ENCODE data around the gene MTHFSD.
"Not testable (repeated sequence)": the region's sequence is repeated elsewhere in the genome, so short reads cannot be mapped to it uniquely, and the experiment has no call there.

Gene MTHFSD, protein sequence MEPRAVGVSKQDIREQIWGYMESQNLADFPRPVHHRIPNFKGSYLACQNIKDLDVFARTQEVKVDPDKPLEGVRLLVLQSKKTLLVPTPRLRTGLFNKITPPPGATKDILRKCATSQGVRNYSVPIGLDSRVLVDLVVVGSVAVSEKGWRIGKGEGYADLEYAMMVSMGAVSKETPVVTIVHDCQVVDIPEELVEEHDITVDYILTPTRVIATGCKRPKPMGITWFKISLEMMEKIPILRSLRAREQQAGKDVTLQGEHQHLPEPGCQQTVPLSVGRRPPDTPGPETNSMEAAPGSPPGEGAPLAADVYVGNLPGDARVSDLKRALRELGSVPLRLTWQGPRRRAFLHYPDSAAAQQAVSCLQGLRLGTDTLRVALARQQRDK

DNA sequence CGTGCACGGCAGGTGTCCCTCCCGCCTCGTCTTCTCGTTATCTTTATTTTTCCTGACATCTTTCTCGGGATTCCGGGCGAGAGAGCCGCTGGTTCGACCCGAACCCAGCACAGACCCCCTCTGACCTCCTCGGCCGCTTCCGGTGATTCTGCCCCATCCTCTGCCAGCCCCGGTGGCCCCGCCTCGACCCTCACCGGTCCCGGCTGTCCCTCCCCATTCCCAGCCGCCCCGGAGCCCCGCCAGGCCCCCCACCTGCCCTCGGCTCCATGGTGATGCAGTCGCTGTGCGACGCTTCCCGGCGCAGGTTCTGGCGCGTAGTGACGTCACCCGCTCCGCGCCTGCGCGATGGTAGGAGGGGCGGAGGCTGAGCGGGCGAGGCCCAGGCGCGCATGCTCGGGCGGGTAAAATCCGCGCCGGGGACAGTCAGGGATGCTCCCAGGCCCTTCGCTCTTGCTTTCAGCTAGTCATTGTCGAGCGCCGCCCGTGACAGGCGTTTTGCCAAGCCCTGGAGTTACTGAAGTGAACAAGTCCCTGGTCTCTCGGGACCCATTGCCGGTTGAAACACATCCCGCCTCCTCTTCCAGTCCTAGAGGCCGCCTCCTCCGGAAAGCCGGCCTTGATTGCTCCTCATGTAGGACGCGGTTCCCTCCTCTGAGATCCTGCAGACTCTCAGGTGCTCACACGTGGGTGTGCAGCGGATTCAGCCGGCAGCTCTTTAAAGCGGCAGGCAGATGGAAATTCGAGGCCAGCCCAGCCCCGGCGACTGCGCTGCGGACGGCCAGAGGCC, at the start of gene MTHFSD:
MTHFSD (minus strand) TSS at position 319 of the 787 bp plus-strand sequence; CDS start at position 268, 51 bp downstream.
- peak; percentile 92 for DNase-seq

DNA sequence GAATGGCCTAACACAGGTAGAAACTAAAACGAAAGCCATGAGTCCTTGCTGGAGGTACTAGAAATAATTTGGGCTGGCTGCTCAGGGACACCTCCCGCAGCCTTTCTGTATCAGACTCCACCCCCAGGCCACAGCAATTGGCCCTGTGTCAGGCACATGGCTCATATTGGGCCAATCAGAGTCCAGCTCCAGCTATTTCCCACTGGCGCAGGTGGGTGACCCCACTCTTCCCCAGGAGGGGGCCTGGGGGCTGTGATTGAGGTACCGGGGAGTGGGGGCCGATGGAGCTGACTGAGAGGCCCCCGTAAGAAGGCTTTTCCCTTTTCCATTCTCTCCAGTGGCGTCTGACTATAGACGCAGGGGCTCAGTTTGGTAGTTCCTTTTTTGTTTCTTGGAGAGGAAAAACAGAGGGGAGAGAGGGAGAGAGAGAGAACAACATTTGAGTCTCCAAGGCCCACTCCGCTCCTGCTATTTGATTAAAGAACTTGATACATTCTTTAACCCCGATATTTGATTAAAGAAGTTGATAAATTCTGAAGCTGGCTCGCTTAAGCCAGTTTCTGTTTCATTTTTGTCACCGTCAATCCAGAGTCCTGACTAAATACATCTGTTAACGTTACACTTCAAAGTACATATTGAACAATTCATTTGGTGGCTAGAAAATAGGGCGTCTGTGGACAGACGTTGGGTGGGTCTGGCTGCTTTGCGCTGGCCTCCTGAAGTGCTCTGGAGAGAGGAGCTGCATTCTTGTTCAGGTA, 49.6 kb upstream of the MTHFSD start:
- DNase-seq, result no peak

DNA sequence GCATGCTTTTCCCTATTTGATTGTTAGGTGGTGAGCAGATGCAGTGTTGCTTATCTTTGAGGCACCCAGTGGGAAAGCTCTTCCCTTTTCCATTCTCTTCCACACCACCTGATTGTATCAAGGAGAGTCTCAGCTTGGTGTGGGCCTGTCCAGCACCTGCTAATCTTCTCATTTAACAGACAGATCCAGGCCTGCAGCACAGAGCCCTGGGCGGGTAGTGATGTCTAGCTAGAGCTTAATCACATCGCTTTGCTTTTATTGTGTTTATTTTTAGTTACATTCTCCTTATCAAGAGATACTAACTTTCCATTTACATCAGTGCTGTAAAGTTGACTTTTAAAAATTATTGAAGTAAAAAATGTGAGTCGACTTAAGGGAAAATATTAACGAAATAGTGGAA, 47.5 kb upstream of the MTHFSD start:
- no peak for DNase-seq

DNA sequence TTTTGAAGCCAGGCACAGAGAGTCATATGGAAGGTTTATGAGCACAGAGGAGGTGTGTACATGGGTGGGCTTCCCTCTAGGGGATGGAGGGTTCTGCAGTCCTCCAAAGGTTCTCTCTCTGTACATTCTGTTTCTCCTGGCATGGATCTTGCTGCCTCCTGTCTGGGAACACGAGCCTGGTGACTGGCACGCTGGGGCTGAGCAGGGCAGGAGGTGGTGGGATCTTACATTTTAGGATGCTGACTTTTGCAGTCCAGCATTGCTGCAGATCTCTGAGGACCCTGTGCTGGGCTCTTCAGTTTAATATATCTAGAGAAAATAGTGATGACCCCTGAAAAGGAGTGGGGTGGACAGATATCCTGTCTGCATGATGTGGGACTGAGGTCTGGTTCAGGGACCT, 46.3 kb upstream of the MTHFSD start:
- DNase-seq, result no peak

DNA sequence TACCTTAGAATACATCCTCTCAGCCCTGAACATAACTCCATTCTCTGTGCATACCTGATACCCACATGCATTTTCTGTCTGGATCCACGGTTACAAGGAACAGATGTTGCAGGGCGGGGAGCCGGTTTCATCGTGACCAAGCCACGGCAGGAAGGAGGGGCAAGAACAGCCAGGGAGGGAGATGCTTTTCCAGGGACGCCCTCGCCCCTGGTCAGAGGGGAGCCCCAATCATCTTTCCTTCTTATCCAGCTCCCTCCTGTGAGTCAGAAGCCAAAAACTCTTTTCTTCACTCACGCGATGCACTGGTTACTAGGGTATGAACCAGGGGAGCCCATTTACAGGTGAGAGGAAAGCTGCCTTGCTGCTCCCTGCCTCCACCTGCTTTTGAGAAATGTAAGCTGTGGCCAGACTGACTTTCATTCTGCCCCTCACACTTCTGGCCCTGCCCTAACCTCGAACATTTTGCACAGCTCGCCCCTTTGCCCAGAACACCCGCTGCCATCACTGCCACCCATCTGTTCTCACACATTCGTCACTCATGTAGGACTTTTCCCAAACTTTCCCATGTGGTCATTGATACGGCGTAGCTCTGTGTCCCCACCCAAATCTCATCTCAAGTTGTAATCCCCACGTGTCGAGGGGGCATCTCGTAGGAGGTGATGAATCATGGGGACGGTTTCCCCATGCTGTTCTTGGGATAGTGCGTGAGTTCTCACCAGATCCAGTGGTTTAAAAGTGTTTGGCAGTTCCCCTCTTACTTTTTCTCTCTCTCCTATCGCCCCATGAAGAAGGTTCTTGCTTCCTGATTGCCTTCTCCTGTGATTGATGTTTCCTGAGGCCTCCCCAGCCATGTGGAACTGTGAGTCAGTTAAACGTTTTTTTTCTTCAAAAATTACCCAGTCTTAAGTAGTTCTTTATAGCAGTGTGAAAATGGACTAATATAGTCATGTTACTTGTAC, 43.9 kb upstream of the MTHFSD start:
- peak; percentile 75 for DNase-seq

DNA sequence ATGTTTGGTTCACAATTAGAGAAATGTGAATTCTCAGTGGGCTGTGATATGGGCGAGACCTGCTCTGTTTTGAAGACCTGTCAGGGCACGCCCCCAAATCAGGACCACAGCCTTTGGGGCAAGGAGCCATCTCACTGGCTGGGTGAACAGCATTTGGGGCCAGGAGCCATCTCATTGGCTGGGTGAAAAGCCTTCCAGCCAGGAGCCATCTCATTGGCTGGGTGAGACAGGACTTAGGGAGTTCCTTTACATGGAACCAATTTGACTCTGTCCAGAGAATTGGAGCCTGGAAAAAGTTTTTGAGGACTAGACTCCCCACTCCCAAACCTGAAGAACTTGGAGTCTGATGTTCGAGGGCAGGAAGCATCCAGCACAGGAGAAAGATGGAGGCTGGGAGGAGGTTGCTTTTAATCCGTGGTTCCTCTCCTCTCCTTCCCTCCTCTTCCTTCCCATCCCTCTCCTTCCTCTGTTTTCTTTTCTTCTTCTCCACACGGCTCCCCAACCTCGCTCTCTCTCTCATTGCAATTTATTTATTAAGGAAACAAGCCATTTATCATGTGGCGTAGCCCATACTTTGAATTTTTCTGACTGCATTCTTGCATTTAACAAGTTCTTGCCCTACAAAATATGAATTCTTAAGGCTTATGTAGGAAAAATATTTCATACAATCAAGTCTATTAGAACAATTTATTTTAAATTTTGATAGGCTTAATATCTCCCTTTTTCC, 43.0 kb upstream of the MTHFSD start:
- DNase-seq, result peak; percentile 68

DNA sequence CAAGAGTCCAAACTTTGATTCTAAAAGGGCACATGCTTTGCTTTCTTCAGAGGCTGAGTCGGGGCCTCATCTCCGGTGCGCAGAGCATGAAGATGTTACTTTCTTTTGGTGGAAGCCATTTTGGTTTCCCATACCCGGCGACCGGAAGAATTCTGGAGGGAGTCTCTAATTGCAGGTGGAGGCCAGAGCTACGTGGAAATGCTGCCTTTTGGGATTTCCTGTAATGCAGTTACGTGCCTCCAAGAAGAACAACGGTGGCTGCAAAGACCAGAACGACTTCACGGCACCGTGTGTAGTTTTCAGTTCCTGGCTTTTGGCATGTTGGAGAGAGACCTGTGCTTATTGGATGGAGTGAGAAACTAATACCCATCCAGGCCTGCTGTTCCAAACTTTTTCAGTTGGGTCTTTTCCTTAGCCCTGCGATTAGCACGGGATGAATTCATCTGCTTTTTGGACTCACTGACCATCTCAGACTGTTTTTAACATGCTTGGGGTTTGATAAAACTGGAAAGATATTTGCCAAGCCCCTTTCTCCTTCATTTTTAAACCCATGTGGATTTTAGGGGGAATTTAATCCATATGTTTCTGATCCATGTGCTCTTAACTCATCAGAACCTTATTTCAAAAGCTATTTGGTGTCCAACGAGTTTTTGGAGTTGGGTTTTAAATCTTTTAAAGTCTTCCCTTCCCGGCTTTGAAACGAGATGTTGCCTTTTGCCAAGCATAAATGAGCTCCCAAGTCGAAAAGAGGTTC, 42.3 kb upstream of the MTHFSD start:
- DNase-seq, result no peak

DNA sequence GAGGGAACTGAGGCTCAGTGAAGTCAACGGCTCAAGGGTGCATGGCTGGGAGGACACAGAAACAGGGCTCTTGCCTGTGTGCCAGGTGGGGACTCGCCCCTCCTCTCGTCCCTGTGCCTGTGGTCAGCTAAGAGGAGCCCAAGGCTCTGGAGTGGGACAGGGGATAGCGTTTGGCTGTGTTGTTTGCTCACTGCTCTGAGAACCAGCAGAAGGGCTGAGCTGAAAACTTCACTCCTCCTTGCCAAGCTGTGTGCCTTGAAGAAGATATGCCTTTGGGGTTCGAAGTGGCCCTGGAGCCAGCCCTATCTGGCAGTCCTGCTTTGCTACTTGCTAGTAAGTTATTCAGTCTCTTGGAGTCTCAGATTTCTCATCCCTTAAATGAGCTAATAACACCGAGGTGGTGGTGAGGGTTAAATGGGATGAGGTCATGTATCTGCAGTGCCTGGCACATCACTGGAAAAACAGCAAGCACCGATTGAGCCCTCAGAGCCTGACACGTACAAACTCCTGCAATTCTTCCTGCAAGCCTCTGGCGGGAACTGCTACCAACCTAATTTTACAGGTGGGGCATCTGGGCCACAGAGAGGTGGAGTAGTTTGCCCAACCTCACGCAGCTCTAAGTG, 41.1 kb upstream of the MTHFSD start:
- peak; percentile 56 for DNase-seq

DNA sequence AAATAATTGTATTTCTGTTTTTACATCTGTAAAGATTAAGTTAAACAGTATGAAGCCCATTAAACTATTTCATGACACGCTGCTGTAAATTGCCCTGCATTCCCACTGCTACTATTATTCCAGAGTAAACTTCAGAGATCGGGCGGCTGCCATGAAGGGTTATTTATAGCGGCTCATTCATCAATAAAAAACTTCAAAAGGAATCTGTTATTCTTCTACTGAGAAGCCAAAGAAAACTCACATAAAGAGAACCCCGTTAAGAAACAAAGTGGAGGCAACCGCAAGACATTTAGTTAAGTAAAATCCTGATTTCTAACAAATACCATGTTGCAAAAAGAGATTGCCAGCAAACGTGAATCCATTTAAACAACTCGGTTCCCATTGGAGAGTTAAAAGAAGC, 39.7 kb upstream of the MTHFSD start:
- peak; percentile 75 for DNase-seq

DNA sequence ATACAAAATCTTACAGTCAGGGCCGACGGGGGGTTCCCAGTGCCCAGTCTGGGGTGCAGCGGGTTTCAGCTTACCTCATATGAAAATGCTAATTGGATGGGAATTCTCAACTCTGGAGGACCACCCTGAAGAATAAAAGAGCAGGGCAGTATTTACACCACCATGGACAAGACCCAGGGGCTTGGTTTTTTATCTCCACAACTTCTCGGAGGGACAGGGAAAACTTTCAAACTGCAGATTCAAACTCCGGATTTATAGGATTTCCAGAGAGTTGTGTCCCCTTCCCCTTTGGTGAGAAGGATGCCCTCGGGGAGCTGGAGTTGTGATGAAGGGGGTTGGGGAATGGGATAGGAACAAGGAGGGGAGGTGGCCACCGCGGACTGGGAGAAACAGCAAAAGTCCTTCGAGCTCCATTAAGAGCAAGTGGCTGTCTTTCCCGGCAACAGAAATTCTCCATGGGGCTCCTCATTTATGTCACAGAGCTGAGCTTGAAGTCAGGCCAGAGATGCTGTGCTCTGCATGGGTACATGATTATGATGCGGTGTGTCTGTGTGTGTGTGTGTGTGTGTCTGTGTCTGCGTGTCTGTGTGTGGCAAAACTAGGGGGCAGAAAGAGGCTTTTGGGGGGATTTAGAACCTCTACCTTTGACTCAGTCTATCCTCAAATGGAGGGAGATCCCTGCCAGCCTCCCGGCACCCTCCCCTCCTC, 39.0 kb upstream of the MTHFSD start:
- DNase-seq, result no peak

DNA sequence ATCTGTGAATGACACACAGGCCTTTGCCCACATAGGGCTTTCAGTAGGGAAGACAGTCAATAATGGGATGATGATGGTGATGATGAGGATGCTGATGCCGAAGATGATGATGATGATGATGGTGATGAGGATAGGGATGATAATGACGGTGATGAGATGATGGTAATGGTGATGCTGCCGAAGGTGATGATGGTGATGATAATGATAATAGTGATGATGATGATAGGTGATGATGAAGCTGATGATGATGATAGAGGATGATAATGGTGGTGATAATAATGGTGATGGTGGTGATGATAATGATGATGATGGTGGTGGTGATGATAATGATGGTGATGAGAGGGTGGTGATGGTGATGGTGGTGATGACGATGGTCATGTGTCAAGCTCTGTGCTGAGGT, 36.2 kb upstream of the MTHFSD start:
- DNase-seq, result no peak

DNA sequence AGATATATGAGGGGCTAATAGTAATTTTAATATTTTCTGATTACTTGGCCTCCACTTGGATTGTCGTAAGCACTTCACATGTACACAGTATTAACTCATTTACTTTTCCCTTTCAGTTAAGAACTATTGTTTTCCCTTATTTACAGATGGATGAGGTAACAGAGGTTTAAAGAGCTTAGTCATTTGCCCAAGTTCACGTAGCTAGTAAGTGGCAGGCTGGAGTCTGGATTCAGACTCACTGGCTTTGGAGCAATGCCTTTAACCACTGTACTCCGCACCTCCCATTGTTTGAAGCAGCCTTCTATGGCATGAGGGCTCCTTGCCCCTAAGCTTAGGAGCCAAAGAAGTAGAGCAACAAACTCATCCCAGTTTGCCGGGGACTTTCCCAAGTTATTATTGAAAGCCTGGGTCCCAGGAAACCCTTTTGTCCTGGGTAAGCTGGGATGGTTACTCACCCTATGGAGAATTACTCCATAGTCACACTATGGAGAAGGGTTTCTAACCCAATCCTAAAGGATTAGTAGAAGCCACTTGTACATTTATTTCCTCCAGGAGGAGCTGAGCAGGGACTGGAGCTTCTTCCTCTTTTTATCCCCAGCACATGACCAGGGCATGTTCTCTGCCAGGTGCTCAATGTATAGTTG, 35.6 kb upstream of the MTHFSD start:
- DNase-seq, result peak; percentile 82

DNA sequence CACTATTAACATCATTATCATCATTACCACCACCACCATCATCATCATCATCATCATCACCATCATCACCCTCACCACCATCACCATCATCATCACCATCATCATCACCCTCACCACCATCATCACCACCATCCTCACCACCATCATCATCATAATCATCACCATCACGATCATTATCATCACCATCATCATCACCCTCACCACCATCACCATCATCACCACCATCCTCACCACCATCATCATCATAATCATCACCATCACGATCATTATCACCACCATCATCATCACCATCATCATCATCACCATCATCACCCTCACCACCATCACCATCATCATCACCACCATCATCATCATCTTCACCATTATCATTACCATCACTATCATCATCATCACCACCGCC, 32.9 kb upstream of the MTHFSD start:
- DNase-seq, result not testable (repeated sequence)

DNA sequence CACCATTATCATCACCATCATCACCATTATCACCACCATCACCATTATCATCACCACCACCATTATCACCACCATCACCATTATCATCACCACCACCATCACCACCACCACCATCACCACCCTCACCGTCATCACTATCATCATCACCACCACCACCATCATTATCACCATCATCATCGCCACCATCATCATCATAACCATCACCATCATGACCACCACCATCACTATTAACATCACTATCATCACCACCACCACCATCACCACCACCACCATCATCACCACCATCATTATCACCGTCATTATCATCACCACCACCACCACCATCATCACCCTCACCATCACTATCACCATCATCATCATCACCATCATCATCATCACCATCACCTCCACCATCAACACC, 32.5 kb upstream of the MTHFSD start:
- no peak for DNase-seq

DNA sequence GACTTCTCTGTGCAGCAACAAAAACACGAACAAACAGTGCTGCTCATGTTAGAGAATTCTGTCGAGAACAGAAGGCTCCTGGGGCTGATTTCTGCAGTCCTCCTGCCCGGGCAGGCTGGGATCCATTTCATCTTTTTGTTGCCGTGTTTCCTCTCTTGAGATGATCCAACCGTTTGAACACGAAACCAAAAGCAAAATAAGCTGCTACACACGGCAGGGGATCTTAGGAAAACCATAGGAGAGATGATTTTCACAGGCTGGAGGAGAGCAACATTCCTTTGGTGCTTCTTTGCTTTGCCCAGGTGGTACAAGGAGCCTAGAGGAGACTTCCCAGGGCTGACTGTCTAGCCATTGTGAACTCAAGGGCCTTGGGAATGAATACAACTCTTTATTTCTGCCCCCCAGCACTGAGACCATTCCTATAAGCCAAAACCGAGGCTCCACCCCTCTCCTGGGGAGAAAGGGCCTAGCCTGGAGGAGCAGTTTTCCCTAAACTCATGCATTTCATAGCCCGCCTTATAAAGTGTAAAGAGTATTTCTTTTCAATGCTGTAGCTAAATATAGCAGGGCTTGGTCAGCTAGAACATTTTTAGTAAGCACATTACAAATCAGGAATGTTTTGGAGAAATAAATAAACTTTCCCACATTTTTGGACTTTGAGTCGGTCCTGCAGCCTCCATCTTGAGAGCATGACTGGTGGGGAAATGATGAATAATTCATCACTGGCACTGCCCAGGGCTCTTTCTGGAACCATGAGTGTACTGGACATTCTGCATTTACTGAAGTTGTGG, 31.0 kb upstream of the MTHFSD start:
- DNase-seq, result peak; percentile 93

DNA sequence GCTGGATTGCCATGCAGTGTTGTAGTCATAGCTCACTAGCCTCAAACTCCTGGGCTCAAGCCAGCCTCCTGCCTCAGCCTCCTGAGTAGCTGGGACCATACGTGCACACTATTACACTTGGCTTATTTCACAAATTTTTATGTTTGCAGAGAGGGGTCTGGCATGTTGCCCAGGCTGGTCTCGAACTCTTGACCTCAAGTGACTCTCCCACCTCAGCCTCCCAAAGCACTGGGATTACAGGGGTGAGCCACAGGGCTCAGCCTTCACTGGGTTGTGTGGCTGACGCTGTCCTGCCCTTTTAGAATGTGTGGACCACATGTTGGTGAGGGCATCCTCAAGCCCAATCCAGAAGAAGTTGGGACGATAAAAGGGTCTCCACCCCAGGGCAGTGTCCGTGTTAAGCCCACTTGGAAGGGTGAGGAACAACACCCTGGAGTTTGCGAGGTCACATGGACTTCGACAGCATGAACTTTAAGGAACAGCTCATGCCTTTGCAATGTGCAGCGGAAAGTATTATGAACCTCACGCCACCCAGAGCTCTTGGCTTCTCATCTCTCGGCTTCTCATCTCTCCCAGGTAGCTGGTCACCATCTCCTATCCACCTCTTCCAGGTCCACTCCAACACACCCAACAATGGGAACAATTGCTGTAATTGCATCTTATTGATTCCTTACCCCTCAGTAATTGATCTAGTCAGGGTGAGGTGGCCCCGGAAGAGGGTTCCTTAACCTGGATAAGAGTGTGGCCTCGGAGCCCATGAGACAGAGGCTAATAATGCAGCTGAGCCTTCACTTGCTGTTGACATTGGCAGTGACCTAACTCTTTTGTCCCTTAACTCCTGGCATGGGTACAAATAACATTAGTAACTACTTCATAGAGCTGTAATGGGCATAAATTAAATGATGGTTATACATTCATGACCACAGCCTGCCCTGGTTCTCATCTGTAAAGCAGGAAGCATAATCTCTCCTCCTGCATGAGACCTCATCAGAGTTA, 30.0 kb upstream of the MTHFSD start:
- DNase-seq, result peak; percentile 75

Data from fibroblast of skin of right biceps (primary cell).